GM23338 (cell line): Measurements from ENCODE around the gene BTG3.

Experiments
- CREB1 ChIP-seq: fragments of 250-450 bp; sonication (Bioruptor Pico); IDR thresholded peaks from 2 replicates; pipeline ENCODE4 v1.5.0; 2020; ENCODE audit warnings: low read depth, mild to moderate bottlenecking, moderate library complexity
- CTCF ChIP-seq, 2 experiments: fragments of 200-600 bp in 1 of 2; sonication (generic) in 1 of 2; conservative IDR thresholded peaks; 2 replicates each; pipeline versions ENCODE4 v1.5.1 to v1.6.1; 2016 to 2017; ENCODE audit warnings: antibody characterized with exemption in 2 of 2, low read depth in 2 of 2, mild to moderate bottlenecking in 2 of 2, moderate library complexity in 1 of 2
- EZH2 ChIP-seq: fragments of 200-600 bp; sonication (generic); IDR thresholded peaks from one replicate; pipeline ENCODE4 v1.8.0; 2017; ENCODE audit warnings: antibody characterized with exemption, mild to moderate bottlenecking, low read depth; ENCODE audit not compliant: unreplicated experiment
- EZH2phosphoT487 ChIP-seq: fragments of 200-600 bp; sonication (generic); IDR thresholded peaks from one replicate; pipeline ENCODE4 v1.8.1; 2018; ENCODE audit warnings: antibody characterized with exemption; ENCODE audit not compliant: unreplicated experiment
- JUNB ChIP-seq: IDR thresholded peaks from one replicate; pipeline ENCODE4 v1.6.1; 2016; ENCODE audit warnings: antibody characterized with exemption; ENCODE audit not compliant: unreplicated experiment
- POLR2AphosphoS5 ChIP-seq: IDR thresholded peaks from 2 replicates; pipeline ENCODE4 v1.6.1; 2016; ENCODE audit warnings: antibody characterized with exemption, low read depth
- REST ChIP-seq: IDR thresholded peaks from one replicate; pipeline ENCODE4 v1.6.1; 2018; ENCODE audit warnings: antibody characterized with exemption; ENCODE audit not compliant: unreplicated experiment

GRCh38 chr21:17578162-17578561, 34.5 kb downstream of the BTG3 start:
- no peak for TF ChIP-seq CTCF (conservative IDR thresholded peaks at IDR 0.05; ENCODE audit: low read depth in 2 of 2)
- no peak for TF ChIP-seq POLR2AphosphoS5
- no peak for TF ChIP-seq EZH2phosphoT487
- TF ChIP-seq EZH2 = no peak
- no peak for TF ChIP-seq JUNB
- no peak for TF ChIP-seq CREB1 (CRISPR knock-in tag)
- no peak for TF ChIP-seq REST
